GM18873 (cell line): ENCODE measurements around the gene MPI.
"Not testable (repeated sequence)": the region's sequence is repeated elsewhere in the genome, so short reads cannot be mapped to it uniquely, and the experiment has no call there.

Source experiments
- ATAC-seq: cut with Tn5 transposase; IDR thresholded peaks from one replicate; pipeline ENCODE4 v1.9.1; 2021; ENCODE audit warnings: mild to moderate bottlenecking, moderate library complexity, moderate number of reproducible peaks; ENCODE audit not compliant: unreplicated experiment, low FRiP score

MPI gene

DNA sequence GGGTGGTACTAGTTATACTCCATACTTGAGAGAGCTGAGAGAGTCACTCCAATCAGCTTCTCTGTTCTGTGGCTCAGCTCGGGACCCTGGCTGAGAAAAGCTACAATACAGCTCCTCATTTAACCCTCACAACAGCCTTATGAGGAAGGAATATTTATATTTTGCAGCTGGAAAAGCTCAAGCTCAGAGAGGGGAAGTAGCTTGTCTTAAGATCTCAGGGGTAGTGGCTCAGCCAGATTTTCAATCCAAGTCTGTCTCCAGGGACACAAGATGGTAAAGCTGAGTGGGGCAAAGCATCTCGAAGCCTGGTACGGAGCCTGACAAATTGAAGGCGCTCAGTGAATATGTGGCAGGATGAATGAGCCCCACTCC, 31.5 kb upstream of the MPI start:
- no peak for ATAC-seq

DNA sequence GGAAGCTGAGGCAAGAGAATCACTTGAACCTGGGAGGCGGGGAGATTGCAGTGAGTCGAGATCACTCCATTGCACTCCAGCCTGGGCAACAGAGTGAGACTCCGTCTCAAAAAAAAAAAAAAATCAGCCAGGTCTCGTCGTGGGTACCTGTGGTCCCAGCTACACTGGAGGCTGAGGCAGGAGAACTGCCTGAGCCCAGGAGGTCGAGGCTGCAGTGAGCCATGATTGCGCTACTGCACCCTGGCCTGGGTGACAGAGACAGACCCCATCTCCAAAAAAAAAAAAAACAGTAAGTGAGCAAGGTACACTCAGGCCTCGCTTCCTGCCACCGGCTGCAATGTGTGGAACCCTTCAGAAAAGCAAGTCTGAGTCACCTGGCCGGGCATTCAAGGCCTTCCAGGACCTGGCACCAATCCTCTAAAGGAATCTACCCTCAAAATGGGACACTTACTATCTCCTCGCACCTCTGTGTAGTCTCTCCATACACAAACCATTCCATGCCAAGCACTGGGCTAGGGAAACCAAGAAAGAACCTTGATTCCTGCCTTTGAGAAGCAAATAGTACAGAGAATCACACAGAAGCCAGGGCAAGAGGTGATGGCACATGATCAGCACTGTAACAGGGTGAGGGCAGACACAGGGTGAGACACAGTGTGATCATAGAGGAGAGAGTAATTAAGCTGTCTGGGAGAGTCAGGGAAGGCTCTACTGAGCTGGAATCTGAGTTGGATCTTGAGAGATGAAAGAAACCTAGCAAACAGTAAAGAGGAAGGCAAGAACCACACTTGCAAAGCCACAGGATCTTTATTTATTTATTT, 26.4 kb upstream of the MPI start:
- ATAC-seq: no peak

- no peak for ATAC-seq
Measured at GRCh38 chr15:74864296-74864695, 25.5 kb upstream of the MPI start.

GRCh38 chr15:74865316-74865715, 24.5 kb upstream of the MPI start:
- ATAC-seq: no peak

DNA sequence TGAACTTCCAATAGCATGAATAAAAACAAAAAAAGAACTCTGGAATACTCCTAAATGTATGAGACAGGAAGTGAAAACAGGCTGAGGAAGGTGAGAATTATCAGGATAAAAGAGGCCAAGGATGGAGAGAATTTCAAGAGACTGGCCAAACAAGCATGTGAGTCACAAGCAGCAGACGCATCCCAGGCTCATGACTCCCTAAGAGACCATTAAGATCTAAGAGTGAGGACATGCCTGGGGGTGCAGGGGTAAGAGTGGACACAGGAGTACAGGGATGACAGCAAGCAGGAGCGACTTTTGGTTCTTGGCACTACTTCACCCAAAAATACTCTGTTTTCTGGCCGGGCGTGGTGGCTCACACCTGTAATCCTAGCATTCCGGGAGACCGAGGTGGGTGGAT, 23.8 kb upstream of the MPI start:
- no peak for ATAC-seq

- ATAC-seq: no peak
Measured at GRCh38 chr15:74867466-74868038, 22.3 kb upstream of the MPI start.

GRCh38 chr15:74868059-74868458, 21.8 kb upstream of the MPI start:
- no peak for ATAC-seq

DNA sequence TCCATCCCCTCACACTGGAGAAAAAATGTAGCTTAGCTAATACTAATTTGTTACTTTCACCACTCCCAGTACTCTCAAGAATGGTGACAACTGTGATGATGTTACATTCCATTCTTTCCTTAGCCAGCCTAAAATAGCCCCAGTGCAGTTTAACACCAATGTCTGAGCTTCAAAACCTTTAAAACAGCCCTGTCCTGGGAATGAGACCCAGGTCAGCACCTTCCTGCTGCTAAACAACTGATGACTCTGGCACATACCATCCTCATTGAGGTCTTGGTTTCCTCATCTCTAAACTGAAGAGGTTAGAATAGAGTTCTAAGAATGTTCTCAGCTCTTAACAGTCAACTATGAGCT, 20.5 kb upstream of the MPI start:
- ATAC-seq: no peak

DNA sequence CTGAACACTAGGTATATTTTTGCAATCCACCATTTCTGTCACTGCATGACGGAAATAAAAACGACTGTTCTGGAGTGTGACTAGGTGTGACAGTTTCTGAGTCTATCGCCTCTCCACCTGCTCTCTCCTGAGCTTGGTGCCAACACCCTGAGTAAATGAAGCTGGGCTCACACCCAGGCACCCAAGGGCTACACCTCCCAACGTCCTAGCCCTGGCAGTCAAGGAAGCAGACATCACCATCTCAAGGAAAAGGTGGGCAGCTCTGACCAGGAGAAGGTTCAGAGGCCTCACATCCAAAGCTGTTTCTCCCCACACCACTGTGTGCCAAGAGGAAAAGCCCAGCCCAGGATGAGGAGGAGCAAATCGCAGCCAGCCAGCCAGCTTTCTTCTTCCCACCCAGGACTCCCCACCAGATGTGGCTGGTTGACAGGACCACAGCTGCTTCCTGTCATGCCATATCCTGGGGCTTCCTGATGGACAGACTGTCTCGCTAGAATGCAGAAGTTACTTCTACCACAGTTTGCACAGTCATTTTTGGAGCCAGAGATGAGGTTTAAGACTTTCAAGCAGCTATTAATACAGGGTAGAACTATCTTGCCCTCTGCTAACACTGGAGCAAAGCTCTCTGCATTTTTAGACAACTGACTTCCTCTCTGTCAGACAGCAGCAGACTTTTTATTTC, 20.0 kb upstream of the MPI start:
- peak; percentile 36 for ATAC-seq

DNA sequence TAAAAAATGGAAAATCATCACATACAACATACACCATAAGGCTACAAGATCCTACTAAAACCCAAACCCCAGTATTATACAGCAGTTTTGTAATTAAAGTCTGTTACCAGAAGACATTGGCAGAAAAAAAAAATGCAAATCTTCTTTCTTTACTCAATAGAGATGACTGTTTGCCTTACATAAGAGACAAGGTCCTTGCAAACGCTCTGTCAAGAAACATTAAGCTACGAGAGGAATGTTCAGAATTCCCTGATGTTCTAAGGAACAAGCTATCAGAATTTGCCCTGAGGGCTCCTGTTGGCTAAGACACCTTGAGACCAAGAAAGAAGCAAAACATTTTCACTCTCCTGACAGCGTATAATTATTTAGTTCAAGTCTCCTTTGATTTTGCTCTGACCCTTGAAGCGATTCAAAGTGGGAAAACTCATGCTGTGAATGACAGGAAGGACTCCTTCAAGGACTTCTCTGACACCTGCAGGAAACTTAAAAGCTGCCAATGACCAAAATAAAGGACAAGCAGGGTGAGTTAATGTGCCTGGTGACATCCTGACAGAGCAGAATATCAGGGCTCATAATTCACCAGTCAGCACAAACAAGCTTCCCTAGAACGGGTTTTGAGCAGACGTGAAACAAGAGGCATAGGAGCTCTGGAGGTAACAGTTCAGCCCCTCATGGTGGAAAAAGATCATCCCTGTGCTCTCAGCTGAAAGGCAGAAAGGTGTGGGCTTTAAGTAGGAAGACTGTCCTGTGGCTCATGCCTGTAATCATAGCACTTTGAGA, 19.2 kb upstream of the MPI start:
- no peak for ATAC-seq

DNA sequence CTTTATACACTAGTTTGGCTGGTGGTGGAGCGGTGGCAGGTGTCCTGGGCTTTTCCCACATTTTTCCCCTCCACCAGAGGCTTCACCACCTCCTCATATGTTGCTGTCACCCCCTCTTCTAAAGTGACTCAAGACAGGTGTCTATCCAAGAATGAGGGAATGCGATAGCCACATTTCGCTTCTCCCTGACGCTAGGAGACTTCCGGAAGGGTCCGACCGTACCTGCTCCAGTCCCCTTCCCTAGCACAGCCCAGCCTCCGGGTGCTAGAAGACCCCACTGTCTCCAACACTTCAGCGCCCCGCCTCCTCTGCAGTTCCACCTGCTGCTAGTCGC, 17.2 kb upstream of the MPI start:
- ATAC-seq: no peak

DNA sequence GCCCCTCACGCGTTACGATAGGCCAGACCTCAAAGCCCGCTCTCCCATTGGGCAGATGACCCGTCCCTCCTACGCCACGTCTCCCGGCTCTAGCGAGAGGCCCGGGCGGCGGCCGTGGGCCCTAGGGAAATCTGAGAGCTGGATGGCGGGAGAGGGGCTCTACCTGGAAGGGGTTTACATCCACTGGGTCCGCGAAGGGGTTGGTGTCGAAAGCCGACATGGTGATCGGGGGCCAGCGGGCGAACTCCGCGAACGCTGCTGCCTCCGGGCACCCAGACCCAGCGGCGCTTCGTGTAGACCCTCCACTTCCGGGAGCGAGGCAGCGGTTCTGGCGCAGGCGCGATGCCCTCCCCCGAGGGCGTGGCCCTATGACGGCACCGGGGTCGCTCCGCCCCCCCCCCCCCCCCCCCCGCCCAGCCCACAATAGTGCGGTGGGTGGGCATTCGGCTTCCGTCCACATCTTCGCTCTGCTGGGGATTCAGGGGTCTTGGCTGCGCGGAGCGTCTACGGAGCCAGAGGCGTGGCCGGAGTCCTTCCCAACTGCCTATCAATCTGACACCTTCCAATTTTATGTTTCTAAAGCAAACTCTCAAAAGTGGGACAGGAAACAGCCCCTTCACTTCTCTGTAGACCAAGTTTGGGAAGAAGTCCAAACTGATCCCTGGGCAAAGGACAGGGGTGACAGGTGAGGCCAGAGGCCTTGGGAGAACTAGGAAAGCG, 16.6 kb upstream of the MPI start, which contains the start of gene SCAMP2:
SCAMP2 (minus strand) TSS at position 330 of the 720 bp plus-strand sequence; CDS start at position 220, 110 bp downstream.
- ATAC-seq: peak; percentile 77

- no peak for ATAC-seq
Measured at GRCh38 chr15:74873756-74874424, 16.0 kb upstream of the MPI start.

- no peak for ATAC-seq
Measured at GRCh38 chr15:74878273-74878672, 11.6 kb upstream of the MPI start.

DNA sequence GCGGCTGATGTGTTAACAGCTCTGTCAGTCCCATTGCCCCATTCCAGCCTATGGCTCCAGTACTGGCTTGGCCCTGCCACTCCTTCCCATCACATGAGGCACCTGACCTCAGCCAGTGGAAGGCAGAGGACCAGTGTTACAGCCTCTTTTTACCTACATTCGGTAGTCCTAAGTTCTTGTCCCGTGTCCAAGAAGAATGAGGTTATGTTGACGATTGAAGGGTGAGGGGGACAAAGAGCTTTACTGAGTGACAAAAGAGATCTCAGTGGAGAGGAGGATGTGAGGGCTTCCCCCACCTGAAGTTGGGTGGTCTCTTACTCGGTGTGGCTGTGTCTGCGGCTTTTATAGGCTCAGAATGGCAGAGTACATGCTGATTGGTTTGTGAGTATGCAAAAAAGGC, 7.3 kb upstream of the MPI start:
- ATAC-seq: no peak

DNA sequence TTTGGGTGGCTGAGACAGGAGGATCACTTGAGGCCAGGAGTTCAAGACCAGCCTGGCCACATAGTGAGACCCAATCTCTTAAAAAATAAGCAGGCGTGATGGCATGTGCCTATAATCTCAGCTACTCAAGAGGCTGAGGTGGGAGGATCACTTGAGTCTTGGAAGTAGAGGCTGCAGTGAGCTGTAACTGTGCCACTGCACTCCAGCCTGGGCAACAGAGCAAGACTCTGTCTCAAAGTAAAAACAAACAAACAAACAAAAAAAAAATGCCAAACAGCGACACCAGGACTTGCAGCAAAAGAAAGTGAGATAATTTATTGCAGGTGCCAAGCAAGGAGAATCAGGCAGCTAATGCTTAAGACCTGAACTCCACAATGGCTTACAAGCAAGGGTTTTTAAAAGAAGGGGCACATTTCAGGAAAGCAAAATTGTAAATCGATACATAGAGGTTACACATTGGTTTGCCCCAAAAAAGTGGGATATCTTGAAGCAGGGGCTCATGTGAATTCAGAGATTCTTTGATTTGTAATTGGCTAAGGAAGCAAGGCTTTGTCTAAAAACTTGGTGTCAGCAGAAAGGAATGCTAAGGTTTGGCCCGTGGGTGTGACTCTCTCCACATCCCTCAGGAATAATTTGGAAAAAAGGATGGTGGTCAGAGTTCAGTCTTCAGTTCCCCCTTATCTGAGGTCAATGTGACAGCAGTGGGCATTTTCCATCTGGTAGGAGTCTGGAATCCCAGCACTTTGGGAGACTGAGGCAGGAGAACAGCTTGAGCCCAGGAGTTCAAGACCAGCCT, 5.2 kb upstream of the MPI start:
- ATAC-seq: no peak

DNA sequence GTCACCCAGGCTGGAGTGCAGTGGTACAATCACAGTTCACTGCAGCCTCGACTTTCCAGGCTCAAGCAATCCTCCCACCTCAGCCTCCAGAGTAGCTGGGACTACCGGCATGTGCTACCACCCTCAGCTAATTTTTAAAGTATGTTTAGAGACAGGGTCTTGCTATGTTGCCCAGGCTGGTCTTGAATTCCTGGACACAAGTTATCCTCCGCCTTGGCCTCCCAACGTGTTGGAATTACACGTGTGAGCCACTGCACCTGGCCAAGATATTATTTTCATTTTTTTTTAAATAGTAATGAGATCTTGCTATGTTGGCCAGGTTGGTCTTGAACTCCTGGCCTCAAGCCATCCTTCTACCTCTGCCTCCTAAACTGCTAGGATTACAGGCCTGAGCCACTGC, 4.4 kb upstream of the MPI start:
- no peak for ATAC-seq

GRCh38 chr15:74887537-74888193, 2.2 kb upstream of the MPI start:
- not testable (repeated sequence) for ATAC-seq

DNA sequence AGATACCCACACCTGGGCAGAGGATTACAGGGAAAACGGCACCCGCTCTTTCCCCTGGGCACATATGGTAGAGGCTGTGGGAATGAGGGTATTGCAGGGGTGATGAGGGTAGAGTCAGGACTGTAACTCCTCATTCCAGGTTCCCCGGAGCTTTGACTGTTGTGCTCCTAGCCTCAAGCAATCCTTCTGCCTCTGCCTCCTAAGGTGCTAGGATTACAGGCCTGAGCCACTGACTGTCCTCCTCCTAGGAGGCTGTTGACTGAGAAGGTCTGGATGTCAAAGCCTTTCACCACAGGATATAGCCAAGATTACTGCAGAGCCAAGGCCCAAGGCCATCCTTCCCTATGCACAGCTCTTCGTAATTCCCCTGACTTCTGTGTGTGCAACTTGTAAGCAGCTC, 1.1 kb upstream of the MPI start:
- ATAC-seq: no peak
